A549 treated with GW870086 at 1 μM for 4 hours (cell line): ENCODE results near the gene STIMATE. TPM values are rescaled to one million over a fixed set of nuclear protein-coding genes. Genes with fewer than 3 reads are reported as not detected.

Experiments
- total RNA-seq: library from RNA; stranded (reverse); fragments of 200-300 nt; extraction: Qiagen RNA extraction; gene quantifications from 5 replicates; pipeline ENCODE4 v1.2.3, GENCODE V29; 2022; ENCODE audit warnings: low read depth

Gene STIMATE
- total RNA-seq, result 5.9 to 9.4 TPM (median 7.7 TPM) in 5 replicates

GRCh38 chr3:52897130-52898122, at the start of gene STIMATE:
TSS of gene STIMATE (minus strand) at chr3:52897548. CDS start at chr3:52897450, 98 bp downstream.

GRCh38 chr3:52834871-52835501, 62.4 kb downstream of the STIMATE start, which contains the start of gene MUSTN1:
TSS of gene MUSTN1 (minus strand) at chr3:52835019. CDS start at chr3:52834948, 71 bp downstream.

GRCh38 chr3:52830535-52831258, 66.7 kb downstream of the STIMATE start, which contains the start of gene ITIH4:
TSS of gene ITIH4 (minus strand) at chr3:52830672. CDS start at chr3:52830642, 30 bp downstream.

GRCh38 chr3:52794612-52795099, 102.7 kb downstream of the STIMATE start, which contains the start of gene ITIH3:
TSS of gene ITIH3 (plus strand) at chr3:52794796. CDS start at chr3:52794804, 8 bp downstream.

Other genes with a start within 250 kb of the STIMATE start
- 12.0 to 17.2 TPM (median 14.8 TPM) in 5 replicates for gene PBRM1, start 211.6 kb downstream of the STIMATE start, total RNA-seq
- 93.4 to 131 TPM (median 97.8 TPM) in 5 replicates for gene GNL3, start 211.5 kb downstream of the STIMATE start, total RNA-seq
- gene GLT8D1, start 191.8 kb downstream of the STIMATE start, total RNA-seq, result 31.7 to 39.6 TPM (median 38.2 TPM) in 5 replicates
- 147 to 172 TPM (median 165 TPM) in 5 replicates for gene SPCS1, start 191.4 kb downstream of the STIMATE start, total RNA-seq
- gene NEK4, start 126.6 kb downstream of the STIMATE start, total RNA-seq, result 10.7 to 14.5 TPM (median 14.0 TPM) in 5 replicates
- gene ITIH1, start 119.9 kb downstream of the STIMATE start, total RNA-seq, result not detected in 5 replicates
- gene ITIH3, start 102.8 kb downstream of the STIMATE start, total RNA-seq, result 0.08 to 0.22 TPM (median 0.17 TPM) in 4 of 5 replicates, not detected in the other
- gene ITIH4, start 66.9 kb downstream of the STIMATE start, total RNA-seq, result 0.47 to 1.7 TPM (median 0.97 TPM) in 5 replicates
- gene MUSTN1, start 62.5 kb downstream of the STIMATE start, total RNA-seq, result 0.35 TPM in 1 of 5 replicates, not detected in the others
- gene SFMBT1, start 148.5 kb upstream of the STIMATE start, total RNA-seq, result 6.6 to 8.7 TPM (median 8.4 TPM) in 5 replicates
- 18.7 to 28.7 TPM (median 27.0 TPM) in 5 replicates for gene RFT1, start 232.9 kb upstream of the STIMATE start, total RNA-seq